ENCODE measurements around the gene PCMTD2.

Gene PCMTD2

DNA sequence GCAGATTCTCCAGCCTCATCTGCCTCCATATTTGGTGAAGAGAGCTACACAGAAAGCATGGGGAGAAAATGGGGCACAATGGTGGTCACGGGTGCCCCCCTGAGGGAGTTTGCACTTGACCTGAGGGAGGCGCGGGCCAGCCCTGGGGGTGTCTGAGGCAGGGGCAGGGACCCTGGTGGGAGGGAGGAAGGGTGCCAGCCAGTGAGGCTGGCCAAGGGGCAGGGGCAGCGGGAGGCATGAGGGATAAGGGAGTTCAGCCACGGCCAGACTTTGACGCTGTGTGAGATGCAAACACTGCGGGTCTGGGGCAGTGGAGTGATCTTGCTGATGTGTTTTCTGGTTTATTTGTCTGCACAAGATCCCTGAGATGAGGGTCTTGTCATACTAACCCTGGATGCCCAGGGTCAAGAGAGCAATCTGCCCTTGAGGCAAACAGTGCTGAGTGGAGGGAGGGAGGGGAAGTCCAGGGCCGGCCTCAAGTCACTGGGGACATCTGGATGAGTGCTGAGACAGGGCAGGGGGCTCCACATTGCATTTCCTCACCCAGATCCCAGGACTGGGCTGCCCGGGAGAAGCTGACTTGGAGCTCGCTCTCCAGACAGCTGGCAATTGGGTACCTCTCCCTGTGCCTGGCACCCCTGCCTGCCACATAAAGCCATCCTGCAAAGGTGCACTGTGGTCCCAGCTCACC, 8.8 kb upstream of the PCMTD2 start:
- no peak for DNase-seq (ENCODE audit: low read depth)
- TF ChIP-seq, protein P1, sequence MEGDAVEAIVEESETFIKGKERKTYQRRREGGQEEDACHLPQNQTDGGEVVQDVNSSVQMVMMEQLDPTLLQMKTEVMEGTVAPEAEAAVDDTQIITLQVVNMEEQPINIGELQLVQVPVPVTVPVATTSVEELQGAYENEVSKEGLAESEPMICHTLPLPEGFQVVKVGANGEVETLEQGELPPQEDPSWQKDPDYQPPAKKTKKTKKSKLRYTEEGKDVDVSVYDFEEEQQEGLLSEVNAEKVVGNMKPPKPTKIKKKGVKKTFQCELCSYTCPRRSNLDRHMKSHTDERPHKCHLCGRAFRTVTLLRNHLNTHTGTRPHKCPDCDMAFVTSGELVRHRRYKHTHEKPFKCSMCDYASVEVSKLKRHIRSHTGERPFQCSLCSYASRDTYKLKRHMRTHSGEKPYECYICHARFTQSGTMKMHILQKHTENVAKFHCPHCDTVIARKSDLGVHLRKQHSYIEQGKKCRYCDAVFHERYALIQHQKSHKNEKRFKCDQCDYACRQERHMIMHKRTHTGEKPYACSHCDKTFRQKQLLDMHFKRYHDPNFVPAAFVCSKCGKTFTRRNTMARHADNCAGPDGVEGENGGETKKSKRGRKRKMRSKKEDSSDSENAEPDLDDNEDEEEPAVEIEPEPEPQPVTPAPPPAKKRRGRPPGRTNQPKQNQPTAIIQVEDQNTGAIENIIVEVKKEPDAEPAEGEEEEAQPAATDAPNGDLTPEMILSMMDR (IDR thresholded peaks at IDR 0.05; ENCODE audit: insufficient read depth, low read depth, low read length, missing control alignments), result no peak
- no peak overlapping the region for H3K4me3 ChIP-seq (ENCODE audit: low read length)

DNA sequence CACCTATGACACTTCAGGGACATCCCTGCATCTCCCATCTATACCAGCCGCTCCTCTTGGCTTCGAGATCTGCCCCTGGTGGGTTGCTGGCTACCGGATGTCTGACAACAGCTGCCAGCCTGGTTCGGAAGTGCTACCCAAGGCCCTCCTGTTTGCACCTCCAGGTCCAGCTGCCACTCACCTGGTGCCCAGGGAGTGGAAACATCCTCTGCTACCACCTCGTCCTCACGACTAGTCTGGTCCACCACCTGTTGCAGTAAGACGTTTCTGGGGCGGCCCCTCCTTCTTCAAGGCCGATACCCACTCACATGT, 8.3 kb upstream of the PCMTD2 start:
- no peak for DNase-seq (ENCODE audit: low read depth)
- TF ChIP-seq, protein P1 (IDR thresholded peaks at IDR 0.05; ENCODE audit: insufficient read depth, low read depth, low read length, missing control alignments), result no peak
- no peak overlapping the region for H3K4me3 ChIP-seq (ENCODE audit: low read length)

DNA sequence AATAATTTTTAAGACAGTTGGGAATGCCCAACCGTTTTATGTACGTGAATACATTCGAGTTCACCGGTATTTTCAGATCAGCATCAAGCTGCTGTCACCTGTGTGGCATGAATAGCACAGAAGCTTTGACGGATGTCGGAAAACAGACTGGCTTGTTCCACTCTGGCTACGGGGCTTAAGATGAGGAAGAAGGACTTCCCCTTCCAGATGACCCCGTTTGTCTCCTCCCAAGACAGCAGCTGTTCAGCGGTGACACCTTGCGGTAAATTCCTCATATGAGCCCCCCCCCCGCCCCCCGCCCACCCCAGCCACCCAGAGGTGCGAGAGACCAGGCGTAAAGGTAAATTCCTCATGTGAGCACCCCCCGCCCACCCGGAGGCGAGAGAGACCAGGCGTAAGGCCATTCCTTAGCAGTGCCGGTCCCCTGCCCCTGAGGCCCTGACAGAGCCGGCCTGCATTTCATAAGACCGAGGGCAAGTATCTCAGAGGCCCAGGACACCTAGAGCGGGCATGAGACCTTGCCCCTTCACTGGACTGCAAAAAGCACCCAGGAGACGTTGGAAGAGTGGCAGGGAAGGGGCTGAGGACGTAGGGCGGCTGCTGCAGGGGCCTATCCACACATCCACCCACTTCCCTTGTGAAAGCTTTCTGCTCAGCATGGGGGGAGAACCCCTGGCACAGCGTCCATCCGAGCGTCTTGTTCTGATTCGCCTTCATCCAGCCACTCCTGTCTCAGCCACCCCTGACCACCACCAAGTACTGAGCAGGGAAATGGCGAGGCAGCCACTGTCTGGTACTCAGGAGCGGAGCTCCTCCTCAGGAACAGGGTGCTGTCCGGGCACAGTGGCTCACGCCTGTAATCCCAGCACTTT, 7.3 kb upstream of the PCMTD2 start:
- H3K4me3 ChIP-seq (ENCODE audit: low read length), result no peak overlapping the region
- no peak for DNase-seq (ENCODE audit: low read depth)
- TF ChIP-seq, protein P1 (IDR thresholded peaks at IDR 0.05; ENCODE audit: insufficient read depth, low read depth, low read length, missing control alignments), result no peak

- no peak overlapping the region for H3K4me3 ChIP-seq (ENCODE audit: low read length)
- DNase-seq (ENCODE audit: low read depth), result no peak
- TF ChIP-seq, protein P1 (IDR thresholded peaks at IDR 0.05; ENCODE audit: insufficient read depth, low read depth, low read length, missing control alignments), result no peak
These were observed 5.5 kb upstream of the PCMTD2 start for GRCh38 chr20:64250027-64250426.

DNA sequence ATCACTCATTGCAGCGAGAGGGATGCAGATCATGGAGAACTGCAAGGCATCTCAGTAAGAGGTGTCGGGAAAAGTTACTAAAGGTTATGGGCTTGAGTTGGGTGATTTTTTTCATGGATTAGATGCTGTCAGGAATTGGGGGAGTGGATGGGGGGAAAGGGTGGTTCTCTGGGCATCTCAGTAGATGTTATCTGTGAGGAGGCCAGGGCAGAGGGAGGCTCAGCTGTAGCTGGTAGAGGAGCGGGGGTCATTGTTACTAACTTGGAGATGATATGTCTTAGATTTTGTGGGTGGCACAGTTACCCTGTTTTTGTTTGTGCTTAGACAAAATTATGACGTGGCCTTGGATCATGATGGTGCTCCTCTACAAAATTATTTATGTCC, 2.6 kb upstream of the PCMTD2 start:
- no peak overlapping the region for H3K4me3 ChIP-seq (ENCODE audit: low read length)
- DNase-seq (ENCODE audit: low read depth), result no peak
- TF ChIP-seq, protein P1 (IDR thresholded peaks at IDR 0.05; ENCODE audit: insufficient read depth, low read depth, low read length, missing control alignments), result no peak

GRCh38 chr20:64253443-64253842, 2.1 kb upstream of the PCMTD2 start:
- TF ChIP-seq, protein P1 (IDR thresholded peaks at IDR 0.05; ENCODE audit: insufficient read depth, low read depth, low read length, missing control alignments), result no peak
- DNase-seq (ENCODE audit: low read depth), result no peak
- no peak overlapping the region for H3K4me3 ChIP-seq (ENCODE audit: low read length)
